NCI-H526 (cell line): ENCODE data around the gene ZZZ3.
A peak's percentile ranks its signal among the peaks of the same experiment; 100 is the strongest.
"Not testable (repeated sequence)": the region's sequence is repeated elsewhere in the genome, so short reads cannot be mapped to it uniquely, and the experiment has no call there.

ENCODE experiments used
- DNase-seq, 2 experiments: peaks; one replicate each; lab custom pipeline; 2025; lab: John Stamatoyannopoulos, UW

Gene ZZZ3

GRCh38 chr1:77682460-77683159 is at the start of gene ZZZ3:
Gene ZZZ3, minus strand, starts transcription at chr1:77682658. Its CDS starts 49,304 bp downstream, at chr1:77633354.
- DNase-seq, result peak; percentile 92 to 95

- no peak for DNase-seq
Observed at GRCh38 chr1:77732090-77732489, 49.6 kb upstream of the ZZZ3 start.

- no peak for DNase-seq
Observed at GRCh38 chr1:77725706-77726105, 43.2 kb upstream of the ZZZ3 start.

GRCh38 chr1:77718181-77718580 is 35.7 kb upstream of the ZZZ3 start:
- no peak for DNase-seq

- no peak for DNase-seq
Observed at GRCh38 chr1:77716065-77716464, 33.6 kb upstream of the ZZZ3 start.

GRCh38 chr1:77709727-77710126 is 27.3 kb upstream of the ZZZ3 start:
- DNase-seq, result no peak

- DNase-seq, result no peak
Observed at GRCh38 chr1:77706321-77706720, 23.9 kb upstream of the ZZZ3 start.

- DNase-seq, result no peak
Observed at GRCh38 chr1:77704736-77705135, 22.3 kb upstream of the ZZZ3 start.

- DNase-seq, result not testable (repeated sequence)
Observed at GRCh38 chr1:77699673-77700072, 17.2 kb upstream of the ZZZ3 start.

- DNase-seq, result no peak
Observed at GRCh38 chr1:77697441-77697840, 15.0 kb upstream of the ZZZ3 start.

- no peak for DNase-seq
Observed at GRCh38 chr1:77688939-77689338, 6.5 kb upstream of the ZZZ3 start.

- DNase-seq, result peak in 1 of 2 experiments; percentile 15
Observed at GRCh38 chr1:77687519-77687906, 5.1 kb upstream of the ZZZ3 start.

GRCh38 chr1:77686796-77687518 is 4.5 kb upstream of the ZZZ3 start:
- no peak for DNase-seq

GRCh38 chr1:77683160-77684148 is 996 bp upstream of the ZZZ3 start:
- peak; percentile 90 to 94 for DNase-seq

- no peak for DNase-seq
Observed at GRCh38 chr1:77680173-77680572, 2.3 kb downstream of the ZZZ3 start.

GRCh38 chr1:77678660-77679610 is 3.5 kb downstream of the ZZZ3 start:
- DNase-seq, result no peak

GRCh38 chr1:77674807-77675206 is 7.7 kb downstream of the ZZZ3 start:
- DNase-seq, result not testable (repeated sequence)

GRCh38 chr1:77673716-77674355 is 8.6 kb downstream of the ZZZ3 start:
- no peak for DNase-seq

GRCh38 chr1:77673030-77673429 is 9.4 kb downstream of the ZZZ3 start:
- no peak for DNase-seq

- DNase-seq, result no peak
Observed at GRCh38 chr1:77672374-77672773, 10.1 kb downstream of the ZZZ3 start.

GRCh38 chr1:77671836-77672235 is 10.6 kb downstream of the ZZZ3 start:
- no peak for DNase-seq
